Iris pigment epithelial cell (primary cell): ENCODE data around the gene OSBP2.

Source experiments
- DNase-seq: peaks from one replicate; pipeline ENCODE4 v3.0.0-alpha.2; 2011; ENCODE audit warnings: low read depth

Gene OSBP2

GRCh38 chr22:30881361-30882183 lies 186.9 kb downstream of the OSBP2 start:
- DNase-seq = no peak

- DNase-seq = no peak
Measured at GRCh38 chr22:30882184-30882717, 187.6 kb downstream of the OSBP2 start.

- DNase-seq = no peak
Measured at GRCh38 chr22:30882974-30883533, 188.4 kb downstream of the OSBP2 start.

GRCh38 chr22:30883586-30884145 lies 189.0 kb downstream of the OSBP2 start:
- DNase-seq = no peak

DNA sequence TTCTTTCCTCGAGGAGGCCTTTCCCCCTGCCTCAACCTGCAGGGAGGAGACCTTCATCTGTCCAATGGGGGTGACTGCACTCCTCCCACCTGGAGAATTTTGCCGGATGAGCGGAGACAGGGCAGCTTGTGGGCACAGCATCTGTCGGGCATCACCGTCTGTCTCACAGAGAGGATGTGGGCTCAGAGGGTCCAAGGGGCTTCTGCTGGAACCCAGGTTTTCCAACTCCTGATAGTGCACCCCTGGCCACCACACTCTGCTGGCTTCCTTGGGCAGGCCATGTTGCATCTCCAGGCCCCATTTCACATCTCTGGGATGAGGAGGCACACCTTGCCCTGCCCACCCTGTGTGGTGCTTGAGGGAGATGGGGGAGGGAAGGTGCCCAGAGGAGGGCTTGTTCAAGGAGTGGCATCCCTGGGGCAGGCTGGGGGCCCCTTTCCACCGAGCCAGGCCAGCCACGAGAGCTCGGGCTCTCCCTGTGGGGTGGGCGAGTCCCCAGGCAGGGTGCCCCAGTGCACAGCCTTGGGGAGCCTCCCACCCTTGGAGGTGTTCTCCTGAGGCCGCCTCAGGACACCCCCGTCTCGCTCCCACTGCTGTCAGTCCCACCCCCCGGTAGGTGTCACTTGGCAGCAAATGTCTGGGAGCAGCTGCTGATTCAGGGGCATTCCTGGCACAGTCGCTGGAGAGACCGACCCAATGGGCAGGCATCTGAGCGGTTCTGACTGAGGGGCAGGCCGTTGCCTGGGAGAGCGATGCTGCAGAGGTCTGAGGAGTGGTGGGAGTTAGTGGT lies 189.7 kb downstream of the OSBP2 start:
- DNase-seq = no peak

- DNase-seq = no peak
Measured at GRCh38 chr22:30885001-30885366, 190.3 kb downstream of the OSBP2 start.

- DNase-seq = no peak
Measured at GRCh38 chr22:30885591-30885990, 190.9 kb downstream of the OSBP2 start.

GRCh38 chr22:30887453-30887852 lies 192.8 kb downstream of the OSBP2 start:
- DNase-seq = no peak

DNA sequence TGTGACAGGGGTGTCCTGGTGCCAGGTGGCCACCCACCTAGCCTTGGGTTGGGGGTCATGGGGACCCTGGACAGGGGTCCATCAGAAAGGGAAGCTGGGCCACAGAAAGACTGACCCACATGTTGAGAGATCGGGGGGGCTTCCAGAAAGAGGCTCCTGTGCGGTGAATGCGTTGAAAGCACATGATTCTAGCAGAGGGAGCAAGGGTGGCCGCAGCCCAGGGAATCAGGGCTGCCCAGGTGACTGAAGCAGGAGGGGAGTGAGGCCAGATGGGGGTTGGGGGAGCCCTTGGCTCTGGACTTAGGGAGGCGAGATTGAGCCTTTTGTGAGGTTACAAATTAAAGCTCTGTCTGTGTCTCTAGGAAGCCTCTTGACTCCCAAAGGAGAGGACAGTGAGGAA lies 193.2 kb downstream of the OSBP2 start:
- no peak for DNase-seq

GRCh38 chr22:30889268-30889995 lies 194.8 kb downstream of the OSBP2 start:
- DNase-seq = no peak

- DNase-seq = no peak
Measured at GRCh38 chr22:30889996-30890480, 195.4 kb downstream of the OSBP2 start.

- peak; percentile 23 for DNase-seq
Measured at GRCh38 chr22:30890686-30891442, 196.2 kb downstream of the OSBP2 start.

GRCh38 chr22:30891443-30891755 lies 196.7 kb downstream of the OSBP2 start:
- no peak for DNase-seq

GRCh38 chr22:30891781-30892180 lies 197.1 kb downstream of the OSBP2 start:
- no peak for DNase-seq

GRCh38 chr22:30892286-30892685 lies 197.6 kb downstream of the OSBP2 start:
- no peak for DNase-seq

- no peak for DNase-seq
Measured at GRCh38 chr22:30892731-30893221, 198.1 kb downstream of the OSBP2 start.

DNA sequence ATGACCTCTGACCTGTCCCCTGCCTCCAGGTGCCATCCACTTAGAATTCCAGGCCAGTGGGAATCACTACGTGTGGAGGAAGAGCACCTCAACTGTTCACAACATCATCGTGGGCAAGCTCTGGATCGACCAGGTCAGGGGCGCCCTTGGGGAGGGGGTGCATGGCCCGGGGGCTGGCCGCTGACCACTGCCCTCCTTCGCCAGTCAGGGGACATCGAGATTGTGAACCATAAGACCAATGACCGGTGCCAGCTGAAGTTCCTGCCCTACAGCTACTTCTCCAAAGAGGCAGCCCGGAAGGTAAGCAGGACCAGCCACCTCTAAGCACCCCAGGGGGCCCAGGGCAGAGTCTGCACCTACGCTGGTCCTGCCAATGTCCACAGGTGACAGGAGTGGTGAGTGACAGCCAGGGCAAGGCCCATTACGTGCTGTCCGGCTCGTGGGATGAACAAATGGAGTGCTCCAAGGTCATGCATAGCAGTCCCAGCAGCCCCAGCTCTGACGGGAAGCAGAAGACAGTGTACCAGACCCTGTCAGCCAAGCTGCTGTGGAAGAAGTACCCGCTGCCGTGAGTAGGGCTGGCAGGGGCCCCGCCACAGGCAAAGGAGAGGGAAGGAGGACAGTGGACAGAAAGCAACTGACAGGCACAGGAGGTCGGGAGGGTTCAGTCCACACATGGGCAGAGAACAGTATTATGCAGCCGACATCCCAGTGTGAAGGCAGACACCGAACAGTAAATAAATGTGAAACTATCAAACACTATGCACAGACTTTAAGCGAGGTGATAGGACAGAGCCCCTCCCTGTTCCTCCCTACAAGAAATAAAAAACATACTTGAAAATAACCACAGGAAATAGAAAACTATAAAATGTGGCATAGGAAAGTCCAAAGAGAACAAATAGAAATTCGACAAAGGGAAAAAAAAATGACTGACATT lies 199.0 kb downstream of the OSBP2 start:
- DNase-seq = no peak

GRCh38 chr22:30894371-30894740 lies 199.7 kb downstream of the OSBP2 start:
- DNase-seq = no peak

GRCh38 chr22:30902496-30903357 lies 208.1 kb downstream of the OSBP2 start:
- no peak for DNase-seq
